ENCODE results near the gene DNAH17. TPM values are rescaled to one million over a fixed set of nuclear protein-coding genes. Genes with fewer than 3 reads are reported as not detected.

The DNAH17 gene
- polyA plus RNA-seq, 1 of the 3 experiments (the other 2 are of a cell fraction), result not detected

DNA sequence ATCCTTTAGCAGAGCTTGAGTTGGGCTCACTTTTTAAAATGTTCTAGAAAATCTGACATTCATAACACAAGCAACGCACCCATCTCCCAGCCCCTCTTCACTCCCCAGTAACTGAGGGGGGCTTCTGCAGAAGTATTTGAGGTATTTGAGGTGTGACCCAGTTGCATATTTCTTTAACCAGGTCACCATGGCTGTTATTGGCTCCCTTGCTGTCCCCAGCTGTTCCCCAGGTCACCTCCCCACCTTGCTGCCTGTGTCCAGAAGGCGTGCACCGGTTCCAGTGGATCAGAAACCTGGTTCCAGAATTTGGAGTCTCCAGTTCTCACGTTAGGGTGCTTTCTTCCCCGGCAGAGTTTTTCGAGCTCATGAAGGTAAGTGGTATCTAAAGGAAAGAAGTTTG, 184.9 kb downstream of the DNAH17 start:
- Histone ChIP-seq H3K36me3 (replicated peaks in 1 of 2; ENCODE audit: control insufficient read depth in 1 of 2, insufficient read depth in 2 of 2, low read length in 1 of 2) (peaks cover 21 to 22% of the 10 kb centered on the region in 2 experiments), H3K27me3 (ENCODE audit: insufficient read depth) (no peaks in the 10 kb centered on the region), H3K27ac (ENCODE audit: low read depth in 2 of 2, low read length in 1 of 2) (peak overlapping the region in 1 of 2 experiments; percentile 71; a peak in 2 of 4 replicates), H3K79me2 (ENCODE audit: insufficient read depth) (peaks cover 100% of the 10 kb centered on the region), H3F3A (replicated peaks; ENCODE audit: insufficient read depth) (peaks cover 31% of the 10 kb centered on the region), H3K4me2 (peak overlapping the region; percentile 61), H3K9me2 (no peaks in the 10 kb centered on the region), H2AFZ (ENCODE audit: low read depth) (no peak overlapping the region), H4K20me1 (ENCODE audit: insufficient read depth) (peaks cover 91% of the 10 kb centered on the region), H3K4me1 (ENCODE audit: control insufficient read depth in 1 of 2, insufficient read depth in 2 of 2, low read depth in 1 of 2, low read length in 1 of 2) (peaks cover 13 to 30% of the 10 kb centered on the region in 2 experiments; a peak in 3 of 4 replicates), H3K4me3 (ENCODE audit: low read depth in 2 of 2, low read length in 1 of 2) (no peak overlapping the region), H3K9me3 (no peaks in the 10 kb centered on the region), H3K9ac (no peak overlapping the region)
- no peak for DNase-seq
- 91% methylated on average over 6 of the region's 6 CpGs for WGBS (ENCODE audit: low lambda C conversion rate)
- no peak for TF ChIP-seq RAD21 (IDR thresholded peaks at IDR 0.05; ENCODE audit: low read length)
- TF ChIP-seq TCF12 (IDR thresholded peaks at IDR 0.05), result no peak
- TF ChIP-seq, protein P1, sequence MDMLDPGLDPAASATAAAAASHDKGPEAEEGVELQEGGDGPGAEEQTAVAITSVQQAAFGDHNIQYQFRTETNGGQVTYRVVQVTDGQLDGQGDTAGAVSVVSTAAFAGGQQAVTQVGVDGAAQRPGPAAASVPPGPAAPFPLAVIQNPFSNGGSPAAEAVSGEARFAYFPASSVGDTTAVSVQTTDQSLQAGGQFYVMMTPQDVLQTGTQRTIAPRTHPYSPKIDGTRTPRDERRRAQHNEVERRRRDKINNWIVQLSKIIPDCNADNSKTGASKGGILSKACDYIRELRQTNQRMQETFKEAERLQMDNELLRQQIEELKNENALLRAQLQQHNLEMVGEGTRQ (IDR thresholded peaks at IDR 0.05; ENCODE audit: borderline replicate concordance, low read depth, low read length), result no peak
- no peak for TF ChIP-seq FOXJ3 (CRISPR knock-in tag; IDR thresholded peaks at IDR 0.05)
- TF ChIP-seq MEF2A (IDR thresholded peaks at IDR 0.05; ENCODE audit: borderline replicate concordance, low read depth), result no peak
- TF ChIP-seq POLR2AphosphoS5 (IDR thresholded peaks at IDR 0.05; ENCODE audit: low read depth, low read length), result no peak
- no peak for TF ChIP-seq RFX5 (IDR thresholded peaks at IDR 0.05; ENCODE audit: low read length)
- TF ChIP-seq EP300 (IDR thresholded peaks at IDR 0.05; ENCODE audit: borderline replicate concordance in 1 of 2, low read depth in 1 of 2, low read length in 1 of 2), result no peak
- no peak for TF ChIP-seq ZBTB33 (IDR thresholded peaks at IDR 0.05; ENCODE audit: borderline replicate concordance, low read depth)
- ChIA-PET POLR2A (no interaction called here), CTCF (interaction anchor here (1.6 to 4.0 kb wide), 4 partner anchors 19 to 317 kb away, joined by 3 to 32 read pairs (median 22); no protein-coding TSS in a partner anchor)

- no peak for DNase-seq
- Histone ChIP-seq H3K36me3 (replicated peaks in 1 of 2; ENCODE audit: control insufficient read depth in 1 of 2, insufficient read depth in 2 of 2, low read length in 1 of 2) (peaks cover 17 to 20% of the 10 kb centered on the region in 2 experiments), H3K4me1 (ENCODE audit: control insufficient read depth in 1 of 2, insufficient read depth in 2 of 2, low read depth in 1 of 2, low read length in 1 of 2) (peaks cover 13 to 30% of the 10 kb centered on the region in 2 experiments; a peak in 3 of 4 replicates), H3K4me3 (ENCODE audit: low read depth in 2 of 2, low read length in 1 of 2) (peak overlapping the region in 1 of 2 experiments; percentile 23; a peak in 1 of 4 replicates), H3K9me2 (no peaks in the 10 kb centered on the region), H4K20me1 (ENCODE audit: insufficient read depth) (peaks cover 91% of the 10 kb centered on the region), H3K79me2 (ENCODE audit: insufficient read depth) (peaks cover 100% of the 10 kb centered on the region), H3K9me3 (no peaks in the 10 kb centered on the region), H3K4me2 (peak overlapping the region; percentile 61), H3K9ac (peak overlapping the region; percentile 29; the same call in 1 of the 2 replicates), H2AFZ (ENCODE audit: low read depth) (no peak overlapping the region), H3K27ac (ENCODE audit: low read depth in 2 of 2, low read length in 1 of 2) (peak overlapping the region; percentile 0 to 71; a peak in 2 of 4 replicates), H3F3A (replicated peaks; ENCODE audit: insufficient read depth) (peaks cover 31% of the 10 kb centered on the region), H3K27me3 (ENCODE audit: insufficient read depth) (no peaks in the 10 kb centered on the region)
- ChIA-PET CTCF (interaction anchor here (0.8 to 4.0 kb wide), 9 partner anchors 10 to 317 kb away, joined by 3 to 32 read pairs (median 5); partner anchors contain the start of gene SOCS3), POLR2A (no interaction called here)
- WGBS (ENCODE audit: low lambda C conversion rate), result 20% methylated on average over 4 of the region's 4 CpGs
- TF ChIP-seq FOXM1 (IDR thresholded peaks at IDR 0.05; ENCODE audit: low read depth) (no peak), POLR2AphosphoS5 (IDR thresholded peaks at IDR 0.05; ENCODE audit: low read depth, low read length) (peak; percentile 52; the same call in 1 of the 2 replicates), TAF1 (IDR thresholded peaks at IDR 0.05; ENCODE audit: borderline replicate concordance, low read depth, low read length) (no peak), TEAD4 (IDR thresholded peaks at IDR 0.05; ENCODE audit: borderline replicate concordance, insufficient read depth) (no peak), MAX (IDR thresholded peaks at IDR 0.05; ENCODE audit: low read depth) (peak; percentile 86), CHD2 (IDR thresholded peaks at IDR 0.05; ENCODE audit: low read length, partially characterized antibody) (no peak), NRF1 (IDR thresholded peaks at IDR 0.05; ENCODE audit: low read depth, low read length) (no peak), RCOR1 (IDR thresholded peaks at IDR 0.05; ENCODE audit: low read length) (no peak)
- TF ChIP-seq, protein P2, sequence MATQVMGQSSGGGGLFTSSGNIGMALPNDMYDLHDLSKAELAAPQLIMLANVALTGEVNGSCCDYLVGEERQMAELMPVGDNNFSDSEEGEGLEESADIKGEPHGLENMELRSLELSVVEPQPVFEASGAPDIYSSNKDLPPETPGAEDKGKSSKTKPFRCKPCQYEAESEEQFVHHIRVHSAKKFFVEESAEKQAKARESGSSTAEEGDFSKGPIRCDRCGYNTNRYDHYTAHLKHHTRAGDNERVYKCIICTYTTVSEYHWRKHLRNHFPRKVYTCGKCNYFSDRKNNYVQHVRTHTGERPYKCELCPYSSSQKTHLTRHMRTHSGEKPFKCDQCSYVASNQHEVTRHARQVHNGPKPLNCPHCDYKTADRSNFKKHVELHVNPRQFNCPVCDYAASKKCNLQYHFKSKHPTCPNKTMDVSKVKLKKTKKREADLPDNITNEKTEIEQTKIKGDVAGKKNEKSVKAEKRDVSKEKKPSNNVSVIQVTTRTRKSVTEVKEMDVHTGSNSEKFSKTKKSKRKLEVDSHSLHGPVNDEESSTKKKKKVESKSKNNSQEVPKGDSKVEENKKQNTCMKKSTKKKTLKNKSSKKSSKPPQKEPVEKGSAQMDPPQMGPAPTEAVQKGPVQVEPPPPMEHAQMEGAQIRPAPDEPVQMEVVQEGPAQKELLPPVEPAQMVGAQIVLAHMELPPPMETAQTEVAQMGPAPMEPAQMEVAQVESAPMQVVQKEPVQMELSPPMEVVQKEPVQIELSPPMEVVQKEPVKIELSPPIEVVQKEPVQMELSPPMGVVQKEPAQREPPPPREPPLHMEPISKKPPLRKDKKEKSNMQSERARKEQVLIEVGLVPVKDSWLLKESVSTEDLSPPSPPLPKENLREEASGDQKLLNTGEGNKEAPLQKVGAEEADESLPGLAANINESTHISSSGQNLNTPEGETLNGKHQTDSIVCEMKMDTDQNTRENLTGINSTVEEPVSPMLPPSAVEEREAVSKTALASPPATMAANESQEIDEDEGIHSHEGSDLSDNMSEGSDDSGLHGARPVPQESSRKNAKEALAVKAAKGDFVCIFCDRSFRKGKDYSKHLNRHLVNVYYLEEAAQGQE (IDR thresholded peaks at IDR 0.05; ENCODE audit: low read depth, low read length), result no peak
- TF ChIP-seq, protein P3, sequence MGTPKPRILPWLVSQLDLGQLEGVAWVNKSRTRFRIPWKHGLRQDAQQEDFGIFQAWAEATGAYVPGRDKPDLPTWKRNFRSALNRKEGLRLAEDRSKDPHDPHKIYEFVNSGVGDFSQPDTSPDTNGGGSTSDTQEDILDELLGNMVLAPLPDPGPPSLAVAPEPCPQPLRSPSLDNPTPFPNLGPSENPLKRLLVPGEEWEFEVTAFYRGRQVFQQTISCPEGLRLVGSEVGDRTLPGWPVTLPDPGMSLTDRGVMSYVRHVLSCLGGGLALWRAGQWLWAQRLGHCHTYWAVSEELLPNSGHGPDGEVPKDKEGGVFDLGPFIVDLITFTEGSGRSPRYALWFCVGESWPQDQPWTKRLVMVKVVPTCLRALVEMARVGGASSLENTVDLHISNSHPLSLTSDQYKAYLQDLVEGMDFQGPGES (IDR thresholded peaks at IDR 0.05; ENCODE audit: low read depth, low read length), result no peak
- TF ChIP-seq, protein P1 (IDR thresholded peaks at IDR 0.05; ENCODE audit: borderline replicate concordance, low read depth, low read length), result no peak
Measured at GRCh38 chr17:78391843-78392242, 185.4 kb downstream of the DNAH17 start.

All from SK-N-SH (cell line).